Upper lobe of left lung (tissue), 6 donors: ENCODE results near the gene TNNC1. TPM values are rescaled to one million over a fixed set of nuclear protein-coding genes. Genes with fewer than 3 reads are reported as not detected.

ENCODE experiments used
- ATAC-seq, 2 donors: fragments of 200-7000 bp; cut with Tn5 transposase; one replicate each; pipeline ENCODE4 v1.9.1; 2022; ENCODE audit warnings: mild to moderate bottlenecking in 2 of 2, moderate library complexity in 2 of 2; ENCODE audit not compliant: low FRiP score in 2 of 2
- DNase-seq, 2 donors: peaks; one replicate each; pipeline ENCODE4 v3.0.0-alpha.2; 2019 to 2020
- H3K27ac ChIP-seq, 4 donors: fragments of 200-600 bp; sonication (generic); one replicate each; pipeline ENCODE4 v1.5.1; 2016 to 2019
- H3K27me3 ChIP-seq, 4 donors: fragments of 200-600 bp; sonication (generic); one replicate each; pipeline ENCODE4 v1.5.1; 2017 to 2019
- H3K36me3 ChIP-seq, 4 donors: fragments of 200-600 bp; sonication (generic); one replicate each; pipeline ENCODE4 v1.5.1; 2016 to 2019
- H3K4me1 ChIP-seq, 4 donors: fragments of 200-600 bp; sonication (generic); one replicate each; pipeline ENCODE4 v1.5.1; 2018 to 2019
- H3K4me3 ChIP-seq, 4 donors: fragments of 200-600 bp; sonication (generic); one replicate each; pipeline ENCODE4 v1.5.1; 2017 to 2019; ENCODE audit warnings: mild to moderate bottlenecking in 2 of 4, moderate library complexity in 1 of 4
- H3K9me3 ChIP-seq, 4 donors: fragments of 200-600 bp; sonication (generic); one replicate each; pipeline ENCODE4 v1.5.1; 2018 to 2019
- CTCF ChIP-seq, 6 experiments: fragments of 450-650 bp in 4 of 6; fragments of 200-600 bp in 2 of 6; sonication (generic) in 2 of 6; IDR thresholded peaks; one replicate each; pipeline ENCODE4 v1.5.1; 2016 to 2019; ENCODE audit warnings: antibody characterized with exemption in 6 of 6
- EP300 ChIP-seq, 4 donors: sonication (generic); formaldehyde crosslinking; IDR thresholded peaks; one replicate each; pipeline ENCODE4 v1.5.1; 2017; ENCODE audit warnings: antibody characterized with exemption in 4 of 4, control low read depth in 2 of 4
- POLR2A ChIP-seq, 4 donors: fragments of 450-650 bp; IDR thresholded peaks; one replicate each; pipeline ENCODE4 v1.5.1; 2016 to 2017; ENCODE audit warnings: antibody characterized with exemption in 4 of 4, mild to moderate bottlenecking in 2 of 4
- POLR2AphosphoS5 ChIP-seq, 2 donors: sonication (generic); formaldehyde crosslinking; IDR thresholded peaks; one replicate each; pipeline ENCODE4 v1.5.1; 2017; ENCODE audit warnings: antibody characterized with exemption in 2 of 2
- WGBS, 2 donors: methylation state at CpG; one replicate each; pipeline ENCODE4 v1.1.5; 2017 to 2018; 5-methylcytosine and 5-hydroxymethylcytosine counted together
- total RNA-seq, 6 donors: library from RNA; depleted of rRNA in 4 of 6; stranded (reverse); fragments of >200 nt in 4 of 6; gene quantifications; one replicate each; pipeline versions ENCODE4 v1.1.0 to v1.2.1, GENCODE V29; 2016 to 2021
- donor health status: DM: no; HTN: no; CAD: no; lungs with moderate emphysema.
- donor health status: DM: no; HTN: yes; CAD: no; lungs with severe emphysema.

TNNC1 gene
- total RNA-seq, 6 donors from 2014 or later, result 28.3 to 196 (median 122) TPM

GRCh38 chr3:52493232-52494017, 39.6 kb upstream of the TNNC1 start:
- H3K36me3 ChIP-seq, result peaks cover 24 to 49% (median 44%) of the 10 kb centered on the region in 4 donors
- DNase-seq (peak; percentile 37 to 70), ATAC-seq (no peak)
- no peaks in the 10 kb centered on the region for H3K9me3 ChIP-seq
- 83 to 100% methylated on average over 2 to 7 of the region's 7 CpGs for WGBS, 2 donors
- H3K4me1 ChIP-seq, result peaks cover 57 to 83% (median 70%) of the 10 kb centered on the region in 4 donors
- TF ChIP-seq EP300 (IDR thresholded peaks at IDR 0.05) (no peak), POLR2A (IDR thresholded peaks at IDR 0.05) (no peak), POLR2AphosphoS5 (IDR thresholded peaks at IDR 0.05) (no peak), CTCF (IDR thresholded peaks at IDR 0.05) (no peak)
- H3K27me3 ChIP-seq, result no peaks in the 10 kb centered on the region
- no peak overlapping the region for H3K4me3 ChIP-seq
- H3K27ac ChIP-seq, result peak overlapping the region in 2 of 4 donors; percentile 52 to 83

- peaks cover 33 to 62% (median 56%) of the 10 kb centered on the region in 4 donors for H3K36me3 ChIP-seq
- no peak overlapping the region for H3K4me3 ChIP-seq
- DNase-seq, result peak in 1 of 2 donors; percentile 76
- TF ChIP-seq POLR2AphosphoS5 (IDR thresholded peaks at IDR 0.05), result no peak
- no peaks in the 10 kb centered on the region for H3K9me3 ChIP-seq
- 95 to 96% methylated on average over 14 to 21 of the region's 21 CpGs for WGBS, 2 donors
- no peak for ATAC-seq
- H3K27ac ChIP-seq, result peak overlapping the region in 2 of 4 donors; percentile 77 to 83
- peaks cover 57 to 73% (median 68%) of the 10 kb centered on the region in 4 donors for H3K4me1 ChIP-seq
- no peaks in the 10 kb centered on the region for H3K27me3 ChIP-seq
Measured at GRCh38 chr3:52492059-52492458, 38.2 kb upstream of the TNNC1 start.

GRCh38 chr3:52490939-52491526, 37.2 kb upstream of the TNNC1 start:
- DNase-seq (peak; percentile 57 to 66), ATAC-seq (peak; percentile 20 to 53)
- Histone ChIP-seq H3K27ac (peak overlapping the region; percentile 72 to 83 (median 80)), H3K4me3 (no peak overlapping the region), H3K9me3 (no peaks in the 10 kb centered on the region), H3K27me3 (no peaks in the 10 kb centered on the region), H3K4me1 (peaks cover 53 to 68% (median 61%) of the 10 kb centered on the region in 4 donors), H3K36me3 (peaks cover 40 to 73% (median 67%) of the 10 kb centered on the region in 4 donors)
- WGBS, 2 donors, result 58 to 70% methylated on average over 17 to 23 of the region's 23 CpGs
- TF ChIP-seq POLR2AphosphoS5 (IDR thresholded peaks at IDR 0.05) (peak in 1 of 2 donors; percentile 4), CTCF (IDR thresholded peaks at IDR 0.05) (no peak), POLR2A (IDR thresholded peaks at IDR 0.05) (peak in 1 of 4 donors; percentile 19)

GRCh38 chr3:52490035-52490938, 36.4 kb upstream of the TNNC1 start:
- Histone ChIP-seq H3K9me3 (no peaks in the 10 kb centered on the region), H3K4me1 (peaks cover 46 to 61% (median 54%) of the 10 kb centered on the region in 4 donors), H3K27me3 (no peaks in the 10 kb centered on the region), H3K36me3 (peaks cover 40 to 80% (median 72%) of the 10 kb centered on the region in 4 donors), H3K4me3 (no peak overlapping the region), H3K27ac (peak overlapping the region; percentile 72 to 83 (median 80))
- 65% methylated on average over 6 to 22 of the region's 22 CpGs for WGBS, 2 donors
- peak in 1 of 2 donors; percentile 40 for TF ChIP-seq POLR2AphosphoS5 (IDR thresholded peaks at IDR 0.05)
- no peak for TF ChIP-seq CTCF (IDR thresholded peaks at IDR 0.05)
- TF ChIP-seq POLR2A (IDR thresholded peaks at IDR 0.05), result no peak
- TF ChIP-seq EP300 (IDR thresholded peaks at IDR 0.05), result peak in 1 of 4 donors; percentile 1
- peak in 1 of 2 donors; percentile 51 for DNase-seq
- ATAC-seq, result no peak
